ENCODE measurements around the gene NEURL1. TPM values are rescaled to one million over a fixed set of nuclear protein-coding genes. Genes with fewer than 3 reads are reported as not detected.

Gene NEURL1
- total and polyA plus RNA-seq, 10 of the 15 experiments (the other 5 are each of a cell fraction or from before 2014, with no cell fraction given), result 0.02 to 0.05 (median 0.05) TPM; not detected in 6

DNA sequence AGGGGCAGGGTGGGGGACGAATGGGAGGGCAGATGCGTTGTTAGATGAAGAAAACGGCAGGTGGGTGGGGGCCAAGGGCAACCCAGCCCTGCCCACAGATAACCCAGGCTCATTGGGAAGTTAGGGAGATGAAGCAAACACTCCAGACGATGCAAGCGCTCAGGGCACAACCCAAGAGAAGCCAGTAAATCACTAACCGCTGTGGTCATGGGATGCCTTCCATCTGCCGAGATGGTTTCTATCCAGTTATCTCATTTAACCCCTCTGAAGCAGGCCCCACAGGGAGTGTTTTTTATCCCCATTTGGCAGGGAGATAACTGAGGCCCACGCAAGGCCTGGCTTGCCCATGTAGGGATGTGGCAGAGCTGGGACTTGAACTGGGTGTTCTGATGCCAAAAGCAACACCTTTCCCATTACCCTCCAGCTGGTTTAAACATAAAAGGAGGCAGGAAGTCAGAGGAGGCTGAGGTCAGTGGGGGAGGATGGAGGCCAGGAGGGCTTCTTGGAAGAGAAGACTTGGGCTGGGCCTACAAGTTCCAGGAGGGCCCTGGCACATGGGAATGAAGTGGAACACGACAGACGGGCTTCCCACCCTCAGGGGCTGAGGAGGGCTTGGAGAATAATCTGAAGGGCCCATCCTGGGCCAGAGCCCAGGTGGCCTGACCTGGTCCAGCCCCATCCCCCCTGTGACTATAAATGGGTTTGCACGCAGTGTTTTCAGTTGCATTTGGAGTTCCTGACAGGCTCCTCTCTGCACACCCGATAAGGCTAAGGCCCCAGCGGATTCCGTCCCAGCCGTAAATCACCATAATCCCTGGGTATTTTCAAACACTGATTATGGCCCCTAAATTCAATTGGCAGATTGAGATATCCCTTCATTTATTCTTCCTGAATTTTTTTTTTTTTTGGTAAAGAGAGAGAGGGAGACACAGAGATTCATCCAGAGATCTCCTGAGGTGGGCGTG is 80.9 kb downstream of the NEURL1 start:
- ChIA-PET CTCF (interaction anchor here (0.6 kb wide), 1 partner anchor 1041 kb away, joined by 3 read pairs; no protein-coding TSS in a partner anchor), SMC1A (ENCODE audit: uncharacterized antibody, unreplicated experiment) (no interaction called here), POLR2A (no interaction called here), RAD21 (ENCODE audit: unreplicated experiment) (no interaction called here)
- ATAC-seq (no peak), DNase-seq (ENCODE audit: low read depth, low spot score) (no peak), FAIRE-seq (no peak)
- Histone ChIP-seq H2AFZ (ENCODE audit: control insufficient read depth, low read depth, low read length) (no peak overlapping the region), H3K9me3 (replicated peaks; ENCODE audit: control insufficient read depth, insufficient read depth, low read length) (no peaks in the 10 kb centered on the region), H3K4me1 (ENCODE audit: control insufficient read depth, insufficient read depth, low read length) (no peaks in the 10 kb centered on the region), H4K20me1 (ENCODE audit: control insufficient read depth, insufficient read depth) (no peaks in the 10 kb centered on the region), H3K27me3 (replicated peaks in 1 of 2; ENCODE audit: control insufficient read depth in 2 of 2, insufficient read depth in 2 of 2, low read length in 1 of 2) (no peaks in the 10 kb centered on the region; a peak in 4 of 4 replicates), H3K4me3 (no peak overlapping the region), H3K9ac (ENCODE audit: control insufficient read depth, insufficient read depth, low read length) (no peak overlapping the region), H3K36me3 (ENCODE audit: control insufficient read depth in 2 of 2, insufficient read depth in 2 of 2, low read length in 1 of 2) (no peaks in the 10 kb centered on the region), H3K79me2 (ENCODE audit: control insufficient read depth, insufficient read depth, low read length) (no peaks in the 10 kb centered on the region), H3K27ac (ENCODE audit: control insufficient read depth, insufficient read depth) (no peak overlapping the region), H3K4me2 (ENCODE audit: control insufficient read depth, insufficient read depth) (no peak overlapping the region)
- in situ Hi-C loops (cut with MboI) (no loop called here), intact Hi-C loops (cut with micrococcal nuclease; ENCODE audit: unreplicated experiment) (no loop called here)
- 50% methylated on average over 16 of the region's 16 CpGs for WGBS (ENCODE audit: insufficient coverage, insufficient replicate concordance, low lambda C conversion rate, missing lambda C conversion rate)
- BruUV-seq (replicated peaks), result no TSS peak
- TF ChIP-seq, protein P1, sequence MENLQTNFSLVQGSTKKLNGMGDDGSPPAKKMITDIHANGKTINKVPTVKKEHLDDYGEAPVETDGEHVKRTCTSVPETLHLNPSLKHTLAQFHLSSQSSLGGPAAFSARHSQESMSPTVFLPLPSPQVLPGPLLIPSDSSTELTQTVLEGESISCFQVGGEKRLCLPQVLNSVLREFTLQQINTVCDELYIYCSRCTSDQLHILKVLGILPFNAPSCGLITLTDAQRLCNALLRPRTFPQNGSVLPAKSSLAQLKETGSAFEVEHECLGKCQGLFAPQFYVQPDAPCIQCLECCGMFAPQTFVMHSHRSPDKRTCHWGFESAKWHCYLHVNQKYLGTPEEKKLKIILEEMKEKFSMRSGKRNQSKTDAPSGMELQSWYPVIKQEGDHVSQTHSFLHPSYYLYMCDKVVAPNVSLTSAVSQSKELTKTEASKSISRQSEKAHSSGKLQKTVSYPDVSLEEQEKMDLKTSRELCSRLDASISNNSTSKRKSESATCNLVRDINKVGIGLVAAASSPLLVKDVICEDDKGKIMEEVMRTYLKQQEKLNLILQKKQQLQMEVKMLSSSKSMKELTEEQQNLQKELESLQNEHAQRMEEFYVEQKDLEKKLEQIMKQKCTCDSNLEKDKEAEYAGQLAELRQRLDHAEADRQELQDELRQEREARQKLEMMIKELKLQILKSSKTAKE (IDR thresholded peaks at IDR 0.05; ENCODE audit: low read depth, poor library complexity, severe bottlenecking), result no peak
- TF ChIP-seq ATF3 (IDR thresholded peaks at IDR 0.05; ENCODE audit: borderline replicate concordance, extremely low read depth, low read depth, low read length), result no peak

All from GM12878 (cell line).